ENCODE results near the gene TMOD3.

DNA sequence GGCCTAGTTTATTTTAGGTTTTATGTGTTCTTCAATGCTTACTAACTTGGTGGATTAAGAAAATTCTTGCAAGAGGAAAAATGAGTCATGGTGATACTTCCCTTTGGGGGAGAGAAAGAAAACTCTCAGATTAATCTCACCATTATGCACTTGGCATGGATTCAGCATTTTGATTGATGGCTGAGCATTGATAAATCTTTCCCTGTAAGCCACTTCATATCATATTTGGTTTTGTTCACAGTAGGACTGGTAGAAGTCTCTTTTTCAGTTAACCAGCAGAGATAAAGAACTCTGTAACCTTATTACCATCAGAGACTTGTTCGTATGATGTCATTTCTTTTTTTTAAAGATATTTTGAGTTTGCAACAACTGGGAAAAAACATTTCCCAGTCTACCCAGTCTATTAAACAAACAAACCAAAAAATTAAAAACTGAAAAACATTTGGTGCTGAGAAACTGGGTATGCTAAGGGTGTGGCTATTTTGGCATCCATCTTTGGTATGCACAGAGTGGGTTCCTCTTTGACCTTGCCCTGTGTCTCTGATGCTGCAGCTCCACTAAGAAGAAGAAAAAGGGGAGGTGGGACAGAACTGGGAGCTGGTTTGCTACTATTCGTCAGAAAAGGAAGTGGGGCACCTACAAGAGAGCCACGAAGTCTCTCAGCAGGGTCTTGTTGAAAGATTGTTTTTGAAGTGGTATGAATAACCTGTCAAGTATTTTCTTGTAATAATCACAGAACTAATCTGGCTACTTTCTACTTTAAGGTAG is 17.2 kb downstream of the TMOD3 start:
- TF ChIP-seq, protein P1, sequence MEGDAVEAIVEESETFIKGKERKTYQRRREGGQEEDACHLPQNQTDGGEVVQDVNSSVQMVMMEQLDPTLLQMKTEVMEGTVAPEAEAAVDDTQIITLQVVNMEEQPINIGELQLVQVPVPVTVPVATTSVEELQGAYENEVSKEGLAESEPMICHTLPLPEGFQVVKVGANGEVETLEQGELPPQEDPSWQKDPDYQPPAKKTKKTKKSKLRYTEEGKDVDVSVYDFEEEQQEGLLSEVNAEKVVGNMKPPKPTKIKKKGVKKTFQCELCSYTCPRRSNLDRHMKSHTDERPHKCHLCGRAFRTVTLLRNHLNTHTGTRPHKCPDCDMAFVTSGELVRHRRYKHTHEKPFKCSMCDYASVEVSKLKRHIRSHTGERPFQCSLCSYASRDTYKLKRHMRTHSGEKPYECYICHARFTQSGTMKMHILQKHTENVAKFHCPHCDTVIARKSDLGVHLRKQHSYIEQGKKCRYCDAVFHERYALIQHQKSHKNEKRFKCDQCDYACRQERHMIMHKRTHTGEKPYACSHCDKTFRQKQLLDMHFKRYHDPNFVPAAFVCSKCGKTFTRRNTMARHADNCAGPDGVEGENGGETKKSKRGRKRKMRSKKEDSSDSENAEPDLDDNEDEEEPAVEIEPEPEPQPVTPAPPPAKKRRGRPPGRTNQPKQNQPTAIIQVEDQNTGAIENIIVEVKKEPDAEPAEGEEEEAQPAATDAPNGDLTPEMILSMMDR (conservative IDR thresholded peaks at IDR 0.05; ENCODE audit: low read depth, low read length), result no peak
- TF ChIP-seq POLR2A (IDR thresholded peaks at IDR 0.05; ENCODE audit: low read depth, low read length) (no peak), CEBPB (IDR thresholded peaks at IDR 0.05; ENCODE audit: low read depth, low read length) (no peak; the same call in 1 of the 2 replicates), NFE2L2 (IDR thresholded peaks at IDR 0.05; ENCODE audit: low read depth, low read length) (no peak), RAD21 (IDR thresholded peaks at IDR 0.05; ENCODE audit: low read length) (no peak), RFX5 (IDR thresholded peaks at IDR 0.05; ENCODE audit: low read depth, low read length) (no peak), MAZ (IDR thresholded peaks at IDR 0.05; ENCODE audit: borderline replicate concordance, low read depth, low read length) (no peak), MXI1 (IDR thresholded peaks at IDR 0.05; ENCODE audit: borderline replicate concordance, low read depth, low read length) (no peak), BHLHE40 (IDR thresholded peaks at IDR 0.05; ENCODE audit: low read depth, low read length) (no peak), RCOR1 (IDR thresholded peaks at IDR 0.05; ENCODE audit: insufficient replicate concordance, low read length) (no peak), FOS (IDR thresholded peaks at IDR 0.05; ENCODE audit: low read depth, low read length) (peak; percentile 43)
- TF ChIP-seq, protein P2, sequence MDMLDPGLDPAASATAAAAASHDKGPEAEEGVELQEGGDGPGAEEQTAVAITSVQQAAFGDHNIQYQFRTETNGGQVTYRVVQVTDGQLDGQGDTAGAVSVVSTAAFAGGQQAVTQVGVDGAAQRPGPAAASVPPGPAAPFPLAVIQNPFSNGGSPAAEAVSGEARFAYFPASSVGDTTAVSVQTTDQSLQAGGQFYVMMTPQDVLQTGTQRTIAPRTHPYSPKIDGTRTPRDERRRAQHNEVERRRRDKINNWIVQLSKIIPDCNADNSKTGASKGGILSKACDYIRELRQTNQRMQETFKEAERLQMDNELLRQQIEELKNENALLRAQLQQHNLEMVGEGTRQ (IDR thresholded peaks at IDR 0.05; ENCODE audit: low read depth, low read length), result no peak

Data from IMR-90 (cell line).